ENCODE results near the gene PITPNC1. TPM values are rescaled to one million over a fixed set of nuclear protein-coding genes. Genes with fewer than 3 reads are reported as not detected.

Gene PITPNC1
- total and polyA plus RNA-seq, 7 donors, result 3.0 to 15.7 (median 5.6) TPM

DNA sequence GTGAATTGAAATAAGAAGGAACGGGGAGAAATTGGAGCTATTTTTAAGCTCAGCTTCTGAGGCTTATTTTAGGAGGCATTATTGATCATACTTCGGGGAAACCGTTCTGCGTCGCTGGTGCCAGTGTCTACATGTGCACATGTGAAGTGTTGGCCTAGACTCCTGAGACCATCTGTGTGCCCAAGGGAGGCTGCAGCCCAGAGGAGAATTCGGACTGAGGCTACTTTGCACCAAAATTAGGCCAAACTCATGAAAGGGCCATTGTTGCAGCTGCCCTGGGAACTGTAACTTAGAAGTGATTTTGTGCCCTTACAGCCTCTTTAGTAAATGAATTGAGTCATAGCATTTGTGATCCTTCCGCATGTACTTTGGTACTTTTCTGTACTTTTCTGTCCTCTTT is 238.7 kb downstream of the PITPNC1 start:
- WGBS, 2 donors, result 95 to 97% methylated on average over 7 of the region's 7 CpGs
- intact Hi-C loops (cut with DNase I), result no loop called here

DNA sequence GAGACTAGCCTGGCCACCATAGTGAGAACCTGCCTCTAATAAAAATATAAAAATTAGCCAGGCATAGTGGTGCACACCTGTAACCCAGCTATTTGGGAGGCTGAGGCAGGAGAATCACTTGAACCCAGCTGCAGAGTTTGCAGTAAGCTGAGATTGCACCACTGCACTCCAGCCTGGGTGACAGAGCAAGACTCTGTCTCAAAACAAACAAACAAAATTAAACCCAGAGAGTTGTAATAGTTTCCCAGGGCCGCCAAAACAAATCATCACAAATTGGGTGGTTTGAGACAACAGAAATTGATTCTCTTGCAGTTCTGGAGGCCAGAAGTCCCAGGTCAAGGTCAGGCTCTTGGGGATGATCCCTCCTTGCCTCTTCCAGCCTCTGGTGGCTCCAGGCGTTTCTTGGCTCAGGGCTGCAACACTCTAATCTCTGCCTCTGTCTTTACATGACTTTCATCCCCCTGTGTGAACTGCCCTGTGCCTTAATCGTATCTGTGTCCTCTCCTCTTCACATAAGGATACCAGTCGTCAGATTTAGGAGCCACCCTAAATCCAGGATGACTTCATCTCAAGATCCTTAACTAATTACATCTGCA is 240.3 kb downstream of the PITPNC1 start:
- Histone ChIP-seq H3K27ac (no peak overlapping the region), H3K27me3 (no peaks in the 10 kb centered on the region), H3K4me1 (no peaks in the 10 kb centered on the region), H3K4me3 (no peak overlapping the region), H3K9me3 (no peaks in the 10 kb centered on the region), H3K36me3 (no peaks in the 10 kb centered on the region)
- no peak for TF ChIP-seq POLR2A (IDR thresholded peaks at IDR 0.05)
- TF ChIP-seq, protein P1, sequence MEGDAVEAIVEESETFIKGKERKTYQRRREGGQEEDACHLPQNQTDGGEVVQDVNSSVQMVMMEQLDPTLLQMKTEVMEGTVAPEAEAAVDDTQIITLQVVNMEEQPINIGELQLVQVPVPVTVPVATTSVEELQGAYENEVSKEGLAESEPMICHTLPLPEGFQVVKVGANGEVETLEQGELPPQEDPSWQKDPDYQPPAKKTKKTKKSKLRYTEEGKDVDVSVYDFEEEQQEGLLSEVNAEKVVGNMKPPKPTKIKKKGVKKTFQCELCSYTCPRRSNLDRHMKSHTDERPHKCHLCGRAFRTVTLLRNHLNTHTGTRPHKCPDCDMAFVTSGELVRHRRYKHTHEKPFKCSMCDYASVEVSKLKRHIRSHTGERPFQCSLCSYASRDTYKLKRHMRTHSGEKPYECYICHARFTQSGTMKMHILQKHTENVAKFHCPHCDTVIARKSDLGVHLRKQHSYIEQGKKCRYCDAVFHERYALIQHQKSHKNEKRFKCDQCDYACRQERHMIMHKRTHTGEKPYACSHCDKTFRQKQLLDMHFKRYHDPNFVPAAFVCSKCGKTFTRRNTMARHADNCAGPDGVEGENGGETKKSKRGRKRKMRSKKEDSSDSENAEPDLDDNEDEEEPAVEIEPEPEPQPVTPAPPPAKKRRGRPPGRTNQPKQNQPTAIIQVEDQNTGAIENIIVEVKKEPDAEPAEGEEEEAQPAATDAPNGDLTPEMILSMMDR (IDR thresholded peaks at IDR 0.05), result no peak
- TF ChIP-seq POLR2AphosphoS5 (IDR thresholded peaks at IDR 0.05), result no peak
- no peak for TF ChIP-seq EP300 (IDR thresholded peaks at IDR 0.05)
- no peak for DNase-seq
- WGBS, 2 donors, result 77 to 79% methylated on average over 4 of the region's 4 CpGs
- intact Hi-C loops (cut with DNase I), result no loop called here

More for the DNA sequence above, 238.7 kb downstream of the PITPNC1 start:
- Histone ChIP-seq H3K4me1 (no peaks in the 10 kb centered on the region), H3K9me3 (no peaks in the 10 kb centered on the region), H3K27me3 (no peaks in the 10 kb centered on the region), H3K27ac (no peak overlapping the region), H3K36me3 (no peaks in the 10 kb centered on the region), H3K4me3 (no peak overlapping the region)
- DNase-seq, result no peak
- no peak for TF ChIP-seq EP300 (IDR thresholded peaks at IDR 0.05)
- TF ChIP-seq, protein P1 (IDR thresholded peaks at IDR 0.05), result no peak
- no peak for TF ChIP-seq POLR2A (IDR thresholded peaks at IDR 0.05)
- TF ChIP-seq POLR2AphosphoS5 (IDR thresholded peaks at IDR 0.05), result no peak

DNA sequence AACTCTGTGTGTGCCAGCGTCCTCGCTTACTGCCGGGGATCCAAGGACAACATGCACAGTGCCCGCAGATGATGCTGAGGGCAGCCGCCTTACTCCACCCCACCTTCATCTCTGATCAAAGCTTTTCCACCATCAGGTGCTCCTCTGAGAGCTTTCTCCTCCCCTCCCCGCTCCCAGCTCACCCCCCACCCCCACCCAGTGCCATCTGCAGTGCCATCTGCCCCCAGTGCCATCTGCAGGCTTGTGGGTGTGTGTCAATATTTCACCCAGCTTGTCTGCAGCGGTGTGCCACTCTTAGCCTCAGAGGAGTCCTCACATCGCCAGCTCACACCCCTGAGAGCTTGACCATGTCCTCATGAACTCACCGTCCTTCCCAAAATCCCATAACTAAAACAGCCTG is 242.5 kb downstream of the PITPNC1 start:
- Histone ChIP-seq H3K9me3 (no peaks in the 10 kb centered on the region), H3K36me3 (no peaks in the 10 kb centered on the region), H3K4me3 (no peak overlapping the region), H3K27me3 (no peaks in the 10 kb centered on the region), H3K4me1 (no peaks in the 10 kb centered on the region), H3K27ac (no peak overlapping the region)
- intact Hi-C loops (cut with DNase I), result no loop called here
- TF ChIP-seq POLR2AphosphoS5 (IDR thresholded peaks at IDR 0.05), result no peak
- DNase-seq, result no peak
- WGBS, 2 donors, result 95 to 97% methylated on average over 9 of the region's 9 CpGs

DNA sequence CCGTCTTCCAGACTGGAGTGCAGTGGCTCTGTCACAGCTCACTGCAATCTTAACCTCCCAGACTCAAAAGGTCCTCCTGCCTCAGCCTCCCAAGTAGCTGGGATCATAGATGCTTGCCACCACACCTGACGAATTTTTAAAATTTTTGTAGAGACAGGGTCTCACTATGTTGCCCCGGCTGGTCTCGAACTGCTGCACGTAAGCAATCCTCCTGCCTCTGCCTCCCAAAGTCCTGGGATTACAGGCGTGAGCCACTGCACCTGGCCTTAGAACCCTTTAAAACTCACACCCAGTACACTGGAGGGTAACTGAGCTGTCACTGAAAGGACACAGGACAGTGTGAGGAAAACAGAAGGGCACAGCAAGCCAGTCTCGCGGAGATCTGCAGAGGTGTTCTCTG is 243.0 kb downstream of the PITPNC1 start:
- Histone ChIP-seq H3K27me3 (no peaks in the 10 kb centered on the region), H3K9me3 (no peaks in the 10 kb centered on the region), H3K36me3 (no peaks in the 10 kb centered on the region), H3K4me3 (no peak overlapping the region), H3K27ac (no peak overlapping the region), H3K4me1 (no peaks in the 10 kb centered on the region)
- TF ChIP-seq EP300 (IDR thresholded peaks at IDR 0.05) (no peak), POLR2A (IDR thresholded peaks at IDR 0.05) (no peak), POLR2AphosphoS5 (IDR thresholded peaks at IDR 0.05) (no peak)
- TF ChIP-seq, protein P1 (IDR thresholded peaks at IDR 0.05), result no peak
- 93 to 97% methylated on average over 8 of the region's 8 CpGs for WGBS, 2 donors
- DNase-seq, result no peak
- intact Hi-C loops (cut with DNase I), result no loop called here

DNA sequence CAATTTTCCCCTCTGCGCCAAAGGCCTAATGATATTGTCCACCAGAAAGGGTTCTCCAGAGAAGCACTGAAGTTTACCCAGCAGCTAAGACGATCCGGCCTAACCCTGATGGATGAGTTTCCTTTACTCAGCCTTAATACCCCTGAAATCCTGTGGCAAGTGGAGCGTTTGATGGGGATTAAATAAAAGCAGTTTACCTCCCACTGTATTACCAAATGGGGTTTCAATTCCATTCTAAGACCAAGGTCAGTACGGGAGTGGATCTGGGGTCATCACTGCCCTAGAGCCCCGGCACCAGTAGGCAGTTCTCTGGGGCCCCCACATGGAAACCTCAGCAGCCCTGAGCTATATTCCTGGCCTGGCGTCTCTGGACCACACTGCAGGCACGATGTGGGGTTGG is 243.6 kb downstream of the PITPNC1 start:
- no peaks in the 10 kb centered on the region for H3K27me3 ChIP-seq
- no peak overlapping the region for H3K27ac ChIP-seq
- H3K9me3 ChIP-seq, result no peaks in the 10 kb centered on the region
- no peak for DNase-seq
- H3K4me1 ChIP-seq, result no peaks in the 10 kb centered on the region
- TF ChIP-seq POLR2AphosphoS5 (IDR thresholded peaks at IDR 0.05), result no peak
- TF ChIP-seq, protein P1 (IDR thresholded peaks at IDR 0.05), result no peak
- no peak for TF ChIP-seq POLR2A (IDR thresholded peaks at IDR 0.05)
- no peaks in the 10 kb centered on the region for H3K36me3 ChIP-seq
- WGBS, 2 donors, result 95 to 96% methylated on average over 8 of the region's 8 CpGs
- H3K4me3 ChIP-seq, result no peak overlapping the region
- intact Hi-C loops (cut with DNase I), result no loop called here
